Measurements from ENCODE around the gene RPRD1A. TPM values are rescaled to one million over a fixed set of nuclear protein-coding genes. Genes with fewer than 3 reads are reported as not detected.
A peak's percentile ranks its signal among the peaks of the same experiment; 100 is the strongest.

Gene RPRD1A
- total and polyA plus RNA-seq, 4 donors: 11.8 to 29.5 (median 16.6) TPM

DNA sequence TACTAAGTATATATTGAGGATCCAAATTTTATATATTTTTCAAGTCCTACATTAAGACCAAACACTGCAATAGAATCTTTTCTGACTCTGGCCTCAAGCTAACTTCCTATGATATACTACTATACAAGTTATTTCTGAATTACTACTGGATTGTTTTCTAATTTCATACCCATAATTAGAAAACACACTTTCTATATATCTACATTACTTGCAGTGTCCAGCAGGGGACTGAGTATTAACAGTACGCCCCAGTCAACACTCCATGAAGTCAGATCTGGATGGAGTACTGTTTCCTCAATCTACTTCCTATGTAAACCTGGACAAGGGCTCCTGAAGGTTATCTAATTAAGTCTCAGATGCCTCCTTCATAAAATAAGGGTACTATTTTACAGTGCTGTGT, 68.4 kb downstream of the RPRD1A start:
- WGBS: 83% methylated on average over 1 of the region's 1 CpG
- TF ChIP-seq, protein P1, sequence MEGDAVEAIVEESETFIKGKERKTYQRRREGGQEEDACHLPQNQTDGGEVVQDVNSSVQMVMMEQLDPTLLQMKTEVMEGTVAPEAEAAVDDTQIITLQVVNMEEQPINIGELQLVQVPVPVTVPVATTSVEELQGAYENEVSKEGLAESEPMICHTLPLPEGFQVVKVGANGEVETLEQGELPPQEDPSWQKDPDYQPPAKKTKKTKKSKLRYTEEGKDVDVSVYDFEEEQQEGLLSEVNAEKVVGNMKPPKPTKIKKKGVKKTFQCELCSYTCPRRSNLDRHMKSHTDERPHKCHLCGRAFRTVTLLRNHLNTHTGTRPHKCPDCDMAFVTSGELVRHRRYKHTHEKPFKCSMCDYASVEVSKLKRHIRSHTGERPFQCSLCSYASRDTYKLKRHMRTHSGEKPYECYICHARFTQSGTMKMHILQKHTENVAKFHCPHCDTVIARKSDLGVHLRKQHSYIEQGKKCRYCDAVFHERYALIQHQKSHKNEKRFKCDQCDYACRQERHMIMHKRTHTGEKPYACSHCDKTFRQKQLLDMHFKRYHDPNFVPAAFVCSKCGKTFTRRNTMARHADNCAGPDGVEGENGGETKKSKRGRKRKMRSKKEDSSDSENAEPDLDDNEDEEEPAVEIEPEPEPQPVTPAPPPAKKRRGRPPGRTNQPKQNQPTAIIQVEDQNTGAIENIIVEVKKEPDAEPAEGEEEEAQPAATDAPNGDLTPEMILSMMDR (IDR thresholded peaks at IDR 0.05; ENCODE audit: low read depth, low read length, missing input control): no peak
- TF ChIP-seq FOXA1 (IDR thresholded peaks at IDR 0.05) (no peak), YY1 (IDR thresholded peaks at IDR 0.05) (no peak), RXRA (IDR thresholded peaks at IDR 0.05) (no peak), HNF4A (conservative IDR thresholded peaks at IDR 0.05) (no peak)
- no peaks in the 10 kb centered on the region for H3K27me3 ChIP-seq (ENCODE audit: control insufficient read depth in 4 of 4, insufficient read depth in 4 of 4, low read length in 3 of 4)
- H3K36me3 ChIP-seq (ENCODE audit: control insufficient read depth in 4 of 4, insufficient read depth in 3 of 4, low read depth in 1 of 4, low read length in 3 of 4): no peaks in the 10 kb centered on the region
- H3K27ac ChIP-seq (ENCODE audit: low read depth in 1 of 2, low read length in 2 of 2): no peak overlapping the region
- H3K4me3 ChIP-seq (ENCODE audit: low read depth in 1 of 3, low read length in 3 of 3): no peak overlapping the region
- DNase-seq (ENCODE audit: low spot score): no peak
- H3K4me1 ChIP-seq (ENCODE audit: control insufficient read depth in 4 of 4, insufficient read depth in 4 of 4, low read length in 3 of 4): no peaks in the 10 kb centered on the region
- H3K9ac ChIP-seq (ENCODE audit: low read depth in 1 of 2, low read length in 2 of 2): no peak overlapping the region
- H3K9me3 ChIP-seq (ENCODE audit: control insufficient read depth in 4 of 4, low read length in 3 of 4): no peaks in the 10 kb centered on the region

DNA sequence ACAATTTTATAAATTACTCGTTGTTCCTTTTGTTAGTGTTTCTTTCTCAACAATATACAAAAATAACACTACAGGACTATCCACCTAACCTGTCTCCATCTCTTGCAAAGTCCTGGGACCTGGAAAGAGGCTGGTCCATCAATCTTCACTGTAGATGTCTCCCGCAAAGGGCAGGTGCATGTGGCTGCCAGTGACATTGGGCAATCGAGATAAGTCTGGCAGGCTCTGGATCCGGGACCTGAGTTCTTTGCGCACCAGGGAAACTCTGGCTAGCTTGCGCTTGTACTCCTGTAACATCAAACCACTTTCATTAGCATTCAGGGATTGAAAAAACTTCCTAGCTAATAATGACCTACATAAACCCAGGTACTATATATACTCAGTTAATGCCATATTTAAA, 74.3 kb downstream of the RPRD1A start:
- no peaks in the 10 kb centered on the region for H3K9me3 ChIP-seq (ENCODE audit: control insufficient read depth in 4 of 4, low read length in 3 of 4)
- WGBS: 61% methylated on average over 6 of the region's 6 CpGs
- H3K4me1 ChIP-seq (ENCODE audit: control insufficient read depth in 4 of 4, insufficient read depth in 4 of 4, low read length in 3 of 4): no peaks in the 10 kb centered on the region
- H3K36me3 ChIP-seq (ENCODE audit: control insufficient read depth in 4 of 4, insufficient read depth in 3 of 4, low read depth in 1 of 4, low read length in 3 of 4): peaks cover 0 to 13% (median 5%) of the 10 kb centered on the region in 4 donors
- no peak for DNase-seq (ENCODE audit: low spot score)
- H3K27ac ChIP-seq (ENCODE audit: low read depth in 1 of 2, low read length in 2 of 2): no peak overlapping the region
- no peak overlapping the region for H3K4me3 ChIP-seq (ENCODE audit: low read depth in 1 of 3, low read length in 3 of 3)
- H3K9ac ChIP-seq (ENCODE audit: low read depth in 1 of 2, low read length in 2 of 2): no peak overlapping the region
- no peak for TF ChIP-seq RAD21 (IDR thresholded peaks at IDR 0.05)
- TF ChIP-seq, protein P2, sequence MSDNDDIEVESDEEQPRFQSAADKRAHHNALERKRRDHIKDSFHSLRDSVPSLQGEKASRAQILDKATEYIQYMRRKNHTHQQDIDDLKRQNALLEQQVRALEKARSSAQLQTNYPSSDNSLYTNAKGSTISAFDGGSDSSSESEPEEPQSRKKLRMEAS (IDR thresholded peaks at IDR 0.05): peak; percentile 25
- no peaks in the 10 kb centered on the region for H3K27me3 ChIP-seq (ENCODE audit: control insufficient read depth in 4 of 4, insufficient read depth in 4 of 4, low read length in 3 of 4)

GRCh38 chr18:35991696-35992095, 75.7 kb downstream of the RPRD1A start:
- H3K27ac ChIP-seq (ENCODE audit: low read depth in 1 of 2, low read length in 2 of 2): no peak overlapping the region
- H3K4me3 ChIP-seq (ENCODE audit: low read depth in 1 of 3, low read length in 3 of 3): no peak overlapping the region
- H3K9ac ChIP-seq (ENCODE audit: low read depth in 1 of 2, low read length in 2 of 2): no peak overlapping the region
- H3K36me3 ChIP-seq (ENCODE audit: control insufficient read depth in 4 of 4, insufficient read depth in 3 of 4, low read depth in 1 of 4, low read length in 3 of 4): peaks cover 0 to 13% (median 5%) of the 10 kb centered on the region in 4 donors
- H3K4me1 ChIP-seq (ENCODE audit: control insufficient read depth in 4 of 4, insufficient read depth in 4 of 4, low read length in 3 of 4): no peaks in the 10 kb centered on the region
- no peak for DNase-seq (ENCODE audit: low spot score)
- no peaks in the 10 kb centered on the region for H3K9me3 ChIP-seq (ENCODE audit: control insufficient read depth in 4 of 4, low read length in 3 of 4)
- TF ChIP-seq FOXA2 (IDR thresholded peaks at IDR 0.05) (no peak), FOXA1 (IDR thresholded peaks at IDR 0.05) (no peak), HNF4A (conservative IDR thresholded peaks at IDR 0.05) (no peak), EGR1 (IDR thresholded peaks at IDR 0.05; ENCODE audit: low read depth in 2 of 2) (no peak), RAD21 (IDR thresholded peaks at IDR 0.05) (no peak), YY1 (IDR thresholded peaks at IDR 0.05) (no peak), RXRA (IDR thresholded peaks at IDR 0.05) (no peak), GABPA (IDR thresholded peaks at IDR 0.05 in 1 of 2, conservative IDR thresholded peaks at IDR 0.05 in 1 of 2) (no peak), ATF3 (IDR thresholded peaks at IDR 0.05) (no peak), SP1 (IDR thresholded peaks at IDR 0.05) (no peak)
- TF ChIP-seq, protein P2 (IDR thresholded peaks at IDR 0.05): no peak
- no peaks in the 10 kb centered on the region for H3K27me3 ChIP-seq (ENCODE audit: control insufficient read depth in 4 of 4, insufficient read depth in 4 of 4, low read length in 3 of 4)

Data from liver (tissue), 9 donors.